Body of pancreas (tissue), 4 donors: ENCODE results near the gene CAMKK2.

ENCODE experiments used
- CTCF ChIP-seq, 7 experiments: fragments of 450-650 bp in 4 of 7; fragments of 200-600 bp in 3 of 7; sonication (generic) in 3 of 7; IDR thresholded peaks; one replicate each; pipeline ENCODE4 v1.5.1; 2016 to 2019; ENCODE audit warnings: antibody characterized with exemption in 7 of 7
- POLR2A ChIP-seq, 3 donors: fragments of 450-650 bp; IDR thresholded peaks; one replicate each; pipeline ENCODE4 v1.6.1; 2016; ENCODE audit warnings: antibody characterized with exemption in 3 of 3, mild to moderate bottlenecking in 2 of 3

GRCh38 chr12:121300083-121300819, 3.7 kb upstream of the CAMKK2 start:
- TF ChIP-seq CTCF (IDR thresholded peaks at IDR 0.05), result no peak
- no peak for TF ChIP-seq POLR2A (IDR thresholded peaks at IDR 0.05)
